ENCODE data around the gene METTL9. TPM values are rescaled to one million over a fixed set of nuclear protein-coding genes. Genes with fewer than 3 reads are reported as not detected.
A peak's percentile ranks its signal among the peaks of the same experiment; 100 is the strongest.

The METTL9 gene
- total and polyA plus RNA-seq, 2 of the 13 experiments (the other 11 are each of a cell fraction or from before 2014, with no cell fraction given), result 123 to 204 TPM

- no peak for TF ChIP-seq POGZ (CRISPR knock-in tag; IDR thresholded peaks at IDR 0.05)
- no peak for TF ChIP-seq ZNF552 (CRISPR knock-in tag; IDR thresholded peaks at IDR 0.05; ENCODE audit: borderline replicate concordance)
- peak; percentile 11; the same call in 1 of the 2 replicates for TF ChIP-seq ZNF644 (CRISPR knock-in tag; IDR thresholded peaks at IDR 0.05; ENCODE audit: low read depth)
- TF ChIP-seq ZSCAN29 (CRISPR knock-in tag; conservative IDR thresholded peaks at IDR 0.05), result no peak
- peak; percentile 62 for TF ChIP-seq ARID5B (CRISPR knock-in tag; IDR thresholded peaks at IDR 0.05)
- TF ChIP-seq ZFP91 (CRISPR knock-in tag; IDR thresholded peaks at IDR 0.05; ENCODE audit: borderline replicate concordance), result no peak
- TF ChIP-seq ZNF569 (CRISPR knock-in tag; IDR thresholded peaks at IDR 0.05; ENCODE audit: borderline replicate concordance), result no peak
- no peak for TF ChIP-seq CCAR2 (optimal IDR thresholded peaks at IDR 0.05; ENCODE audit: low read depth, low read length)
- TF ChIP-seq ZNF710 (CRISPR knock-in tag; IDR thresholded peaks at IDR 0.05; ENCODE audit: borderline replicate concordance), result peak; percentile 93
- 0 out of 2 replicates have a peak, but pooled peaks have one; percentile 6 for TF ChIP-seq HHEX (CRISPR knock-in tag; IDR thresholded peaks at IDR 0.05)
- TF ChIP-seq ZMYM2 (CRISPR knock-in tag; IDR thresholded peaks at IDR 0.05), result no peak
- TF ChIP-seq ZNF558 (CRISPR knock-in tag; IDR thresholded peaks at IDR 0.05; ENCODE audit: borderline replicate concordance), result no peak
- TF ChIP-seq ONECUT2 (CRISPR knock-in tag; IDR thresholded peaks at IDR 0.05), result no peak
- no peak for TF ChIP-seq CSRNP1 (CRISPR knock-in tag; IDR thresholded peaks at IDR 0.05)
Measured at GRCh38 chr16:21628121-21628726, 28.8 kb downstream of the METTL9 start (continued).

All from HepG2 (cell line).